Smooth muscle cell (in vitro differentiated cells): Measurements from ENCODE around the gene PNMT. TPM values are rescaled to one million over a fixed set of nuclear protein-coding genes. Genes with fewer than 3 reads are reported as not detected.

Source experiments
- DNase-seq: peaks from one replicate; lab custom pipeline; 2025; ENCODE audit not compliant: unreplicated experiment; lab: John Stamatoyannopoulos, UW
- H2AFZ ChIP-seq: fragments of 200-600 bp; sonication (generic); 2 replicates; pipeline ENCODE4 v1.6.0; 2016; ENCODE audit warnings: antibody characterized with exemption, low read depth, mild to moderate bottlenecking
- H3F3A ChIP-seq: fragments of 200-600 bp; sonication (generic); 2 replicates; pipeline ENCODE4 v1.6.0; 2017; ENCODE audit warnings: antibody characterized with exemption, low read depth
- H3K27ac ChIP-seq: fragments of 200-600 bp; sonication (generic); 2 replicates; pipeline ENCODE4 v1.5.1; 2016; ENCODE audit warnings: low read depth, mild to moderate bottlenecking
- H3K27me3 ChIP-seq: fragments of 200-600 bp; sonication (generic); 2 replicates; pipeline ENCODE4 v1.6.1; 2016; ENCODE audit warnings: low read depth, mild to moderate bottlenecking
- H3K36me3 ChIP-seq: fragments of 200-600 bp; sonication (generic); 2 replicates; pipeline ENCODE4 v1.5.1; 2016; ENCODE audit warnings: low read depth
- H3K4me1 ChIP-seq: fragments of 200-600 bp; sonication (generic); 2 replicates; pipeline ENCODE4 v1.5.1; 2016; ENCODE audit warnings: low read depth
- H3K4me2 ChIP-seq: fragments of 200-600 bp; sonication (generic); 2 replicates; pipeline ENCODE4 v1.6.0; 2016; ENCODE audit warnings: mild to moderate bottlenecking
- H3K4me3 ChIP-seq: fragments of 200-600 bp; sonication (generic); 2 replicates; pipeline ENCODE4 v1.5.1; 2016; ENCODE audit warnings: mild to moderate bottlenecking
- H3K79me2 ChIP-seq: fragments of 200-600 bp; sonication (generic); 2 replicates; pipeline ENCODE4 v1.6.0; 2016; ENCODE audit warnings: low read depth, mild to moderate bottlenecking
- H3K9ac ChIP-seq: fragments of 200-600 bp; sonication (generic); 2 replicates; pipeline ENCODE4 v1.6.0; 2016; ENCODE audit warnings: low read depth
- H3K9me3 ChIP-seq: fragments of 200-600 bp; sonication (generic); replicated peaks from 2 replicates; pipeline ENCODE4 v1.5.1; 2016; ENCODE audit warnings: low read depth
- H4K20me1 ChIP-seq: fragments of 200-600 bp; sonication (generic); 2 replicates; pipeline ENCODE4 v1.6.0; 2016; ENCODE audit warnings: low read depth
- CTCF ChIP-seq: fragments of 200-600 bp; sonication (generic); IDR thresholded peaks from 2 replicates; pipeline ENCODE4 v1.5.1; 2017; ENCODE audit warnings: borderline replicate concordance, mild to moderate bottlenecking, antibody characterized with exemption; ENCODE audit not compliant: insufficient read depth, poor library complexity, severe bottlenecking
- WGBS: methylation state at CpG from one replicate; pipeline ENCODE4 v1.1.7; 2016; ENCODE audit warnings: low lambda C conversion rate; 5-methylcytosine and 5-hydroxymethylcytosine counted together
- polyA plus RNA-seq: library from polyadenylated mRNA; unstranded; fragments of >200 nt; fragmentation: Nextera tagmentation; extraction: Ambion mirVana; gene quantifications from 2 replicates; pipeline ENCODE4 v1.2.1, GENCODE V29; 2016
- total RNA-seq: library from RNA; depleted of rRNA; stranded (reverse); fragments of >200 nt; gene quantifications from 2 replicates; pipeline ENCODE4 v1.2.3, GENCODE V29; 2014

Gene PNMT
- total and polyA plus RNA-seq, 2 experiments from 2014 or later = 0.23 TPM; not detected in 1

DNA sequence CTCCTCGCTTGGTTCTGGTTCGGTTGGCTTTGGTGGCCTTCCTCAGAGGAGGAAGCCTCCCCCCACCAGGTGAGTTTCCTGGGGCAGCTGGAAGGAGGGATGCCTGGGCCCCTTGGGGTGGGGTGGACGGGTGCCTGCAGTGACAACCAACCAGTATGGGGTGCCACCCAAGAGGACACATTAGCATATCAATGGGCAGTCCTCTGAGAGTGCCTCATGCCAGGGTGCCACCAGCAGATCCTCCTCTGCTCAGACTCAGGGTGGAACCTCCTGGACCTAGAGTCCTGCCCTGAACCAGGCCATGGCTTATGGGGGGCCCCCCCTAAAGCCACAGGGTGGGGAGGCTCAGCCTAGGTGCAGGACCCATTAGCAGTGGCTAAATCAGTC, 38.8 kb upstream of the PNMT start:
- Histone ChIP-seq H3K4me1 (peaks cover 14% of the 10 kb centered on the region), H3K79me2 (no peaks in the 10 kb centered on the region), H2AFZ (no peak overlapping the region), H3K36me3 (no peaks in the 10 kb centered on the region), H3K4me2 (no peak overlapping the region), H3K9ac (no peak overlapping the region), H3K27ac (no peak overlapping the region), H3K9me3 (no peaks in the 10 kb centered on the region), H3K4me3 (no peak overlapping the region), H3F3A (no peaks in the 10 kb centered on the region), H3K27me3 (peaks cover 78% of the 10 kb centered on the region), H4K20me1 (no peaks in the 10 kb centered on the region)
- no peak for DNase-seq
- TF ChIP-seq CTCF = no peak
- 53% methylated on average over 3 of the region's 3 CpGs for WGBS

DNA sequence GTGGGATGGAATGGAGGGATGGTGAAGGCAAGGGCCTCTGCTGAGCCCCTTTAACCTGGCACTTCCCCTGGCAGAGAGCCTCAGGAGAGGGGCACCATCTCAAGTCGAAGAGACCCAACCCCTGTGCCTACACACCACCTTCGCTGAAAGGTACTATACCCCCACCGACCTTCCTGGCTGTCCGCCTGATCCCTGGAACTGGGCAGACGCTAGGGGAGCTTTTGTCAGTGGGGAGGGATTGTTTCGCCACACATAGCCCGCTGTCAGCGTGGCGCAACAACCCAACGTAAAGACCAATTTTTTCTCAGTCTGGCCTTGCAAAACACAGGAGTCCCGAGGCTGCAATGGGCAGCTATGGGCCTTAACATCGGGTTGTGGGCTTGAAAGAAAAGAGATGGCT, 38.4 kb upstream of the PNMT start:
- DNase-seq = no peak
- no peak overlapping the region for H3K4me2 ChIP-seq
- H3K27ac ChIP-seq = no peak overlapping the region
- H3K9ac ChIP-seq = no peak overlapping the region
- no peak overlapping the region for H2AFZ ChIP-seq
- no peaks in the 10 kb centered on the region for H3K9me3 ChIP-seq
- no peaks in the 10 kb centered on the region for H3K79me2 ChIP-seq
- H4K20me1 ChIP-seq = no peaks in the 10 kb centered on the region
- 84% methylated on average over 12 of the region's 12 CpGs for WGBS
- peaks cover 14% of the 10 kb centered on the region for H3K4me1 ChIP-seq
- no peak overlapping the region for H3K4me3 ChIP-seq
- no peaks in the 10 kb centered on the region for H3F3A ChIP-seq
- no peak for TF ChIP-seq CTCF
- H3K36me3 ChIP-seq = no peaks in the 10 kb centered on the region
- H3K27me3 ChIP-seq = peaks cover 74% of the 10 kb centered on the region

DNA sequence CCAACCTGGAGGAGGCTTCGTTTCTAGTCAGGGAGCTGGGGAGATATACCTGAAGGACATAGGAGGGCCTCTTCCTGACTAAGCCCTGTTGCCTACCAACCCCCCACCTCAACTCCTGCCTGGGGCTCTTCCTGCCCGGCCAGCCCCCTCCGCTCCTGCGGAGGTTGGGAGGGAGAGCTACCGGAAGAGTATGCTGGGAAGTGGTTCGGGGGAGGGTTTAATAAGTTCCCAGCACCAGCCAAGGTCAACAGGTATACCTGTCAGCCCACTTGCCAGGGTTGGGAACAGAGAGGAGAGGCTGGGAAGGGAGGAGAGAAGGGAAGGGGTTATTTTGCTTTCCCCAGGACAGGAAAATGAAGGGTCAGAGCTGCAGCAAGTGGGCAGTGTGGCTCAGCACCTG, 36.9 kb upstream of the PNMT start:
- H3K9me3 ChIP-seq = no peaks in the 10 kb centered on the region
- no peak overlapping the region for H2AFZ ChIP-seq
- H3K9ac ChIP-seq = no peak overlapping the region
- H4K20me1 ChIP-seq = no peaks in the 10 kb centered on the region
- no peak overlapping the region for H3K4me3 ChIP-seq
- H3F3A ChIP-seq = no peaks in the 10 kb centered on the region
- H3K27me3 ChIP-seq = peaks cover 59% of the 10 kb centered on the region
- no peak for DNase-seq
- no peak overlapping the region for H3K27ac ChIP-seq
- H3K79me2 ChIP-seq = no peaks in the 10 kb centered on the region
- TF ChIP-seq CTCF = no peak
- WGBS = 4% methylated on average over 6 of the region's 6 CpGs
- H3K36me3 ChIP-seq = no peaks in the 10 kb centered on the region
- H3K4me1 ChIP-seq = peaks cover 16% of the 10 kb centered on the region
- H3K4me2 ChIP-seq = no peak overlapping the region

DNA sequence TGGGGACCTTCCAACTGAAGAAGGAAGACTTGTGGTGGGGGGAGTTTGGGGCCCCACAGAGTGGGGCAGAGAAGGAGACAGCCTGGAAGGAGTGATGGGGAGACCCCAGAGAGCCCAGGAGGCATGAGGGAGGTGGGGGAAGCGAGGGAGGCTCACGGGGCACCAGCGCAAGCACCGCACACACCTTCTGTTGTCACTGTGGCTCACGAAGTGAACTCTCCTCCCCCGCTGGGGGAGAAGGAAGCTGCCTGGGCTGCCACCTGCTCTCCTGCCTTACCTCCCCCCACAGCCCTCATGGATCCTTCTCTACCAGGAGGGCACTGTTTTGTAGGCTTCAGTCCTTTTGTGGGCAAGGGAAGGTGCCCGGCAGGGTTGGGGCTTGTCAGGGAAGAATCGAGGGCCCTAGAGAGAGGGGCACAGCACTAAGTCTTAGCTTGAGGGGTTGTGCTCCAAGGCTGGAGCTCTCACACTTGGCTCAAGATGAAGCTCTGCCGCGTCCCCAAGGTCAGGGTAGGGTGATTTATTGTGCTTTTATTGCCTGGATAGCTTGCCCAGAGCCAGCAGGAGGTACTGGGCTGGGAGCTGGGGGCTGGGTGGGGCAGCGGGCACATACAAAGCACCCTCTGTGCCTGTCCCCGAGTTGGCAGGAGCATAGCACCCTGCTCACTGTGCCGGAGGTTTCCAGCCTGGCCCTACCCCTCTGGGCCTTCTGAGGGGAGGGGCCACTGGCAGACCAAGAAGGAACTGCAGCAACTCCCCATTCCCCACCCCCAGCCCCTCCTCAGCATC, 35.9 kb upstream of the PNMT start:
- H3K27me3 ChIP-seq = peaks cover 49% of the 10 kb centered on the region
- H3K4me2 ChIP-seq = no peak overlapping the region
- no peaks in the 10 kb centered on the region for H3K36me3 ChIP-seq
- H3K9ac ChIP-seq = no peak overlapping the region
- H3K4me3 ChIP-seq = no peak overlapping the region
- H3K79me2 ChIP-seq = peaks cover 2% of the 10 kb centered on the region
- DNase-seq = no peak
- H3K9me3 ChIP-seq = no peaks in the 10 kb centered on the region
- H3K4me1 ChIP-seq = peaks cover 16% of the 10 kb centered on the region
- H2AFZ ChIP-seq = no peak overlapping the region
- WGBS = 58% methylated on average over 9 of the region's 13 CpGs
- TF ChIP-seq CTCF = no peak
- H3K27ac ChIP-seq = no peak overlapping the region
- H4K20me1 ChIP-seq = no peaks in the 10 kb centered on the region
- H3F3A ChIP-seq = no peaks in the 10 kb centered on the region
